GM19351 (cell line): ENCODE results near the gene MUC3A.

Experiments
- ATAC-seq: cut with Tn5 transposase; IDR thresholded peaks from one replicate; pipeline ENCODE4 v1.9.1; 2021; ENCODE audit warnings: mild to moderate bottlenecking, moderate library complexity; ENCODE audit not compliant: unreplicated experiment

Gene MUC3A

DNA sequence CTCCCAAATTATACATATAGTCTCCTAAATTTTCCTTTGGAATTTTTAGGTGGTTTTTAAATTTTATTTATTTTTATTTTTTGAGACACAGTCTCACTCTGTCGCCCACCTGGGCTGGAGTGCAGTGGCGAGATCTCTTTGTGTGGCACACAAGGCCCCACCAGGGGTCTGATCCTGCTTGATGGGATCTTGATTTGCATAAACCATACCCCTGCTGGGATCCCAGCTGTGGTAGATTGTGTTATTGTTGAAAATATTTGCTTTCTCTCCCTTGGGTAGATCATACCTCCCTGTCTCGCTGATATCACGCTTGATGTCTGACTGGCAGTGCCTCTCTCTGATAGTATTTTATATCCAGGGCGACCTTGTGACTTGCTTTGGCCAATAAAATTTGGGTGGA, 5.6 kb upstream of the MUC3A start:
- ATAC-seq = no peak

DNA sequence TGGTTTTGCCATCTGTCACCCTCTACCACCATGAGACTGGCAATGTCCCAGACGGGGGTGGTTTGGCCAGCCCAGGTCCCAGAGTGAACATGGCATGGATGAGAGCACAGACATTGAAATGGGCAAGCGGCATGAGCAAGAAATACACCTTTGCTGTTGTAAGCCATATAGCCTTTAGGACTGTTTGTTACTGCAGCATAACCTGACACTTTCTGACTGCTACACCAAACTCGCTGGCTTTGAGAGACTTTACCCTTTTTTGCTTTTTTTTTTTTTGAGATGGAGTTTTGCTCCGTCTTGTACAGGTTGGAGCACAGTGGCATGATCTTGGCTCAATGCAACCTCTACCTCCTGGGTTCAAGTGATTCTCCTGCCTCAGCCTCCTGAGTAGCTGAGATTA, 5.2 kb upstream of the MUC3A start:
- ATAC-seq = no peak

DNA sequence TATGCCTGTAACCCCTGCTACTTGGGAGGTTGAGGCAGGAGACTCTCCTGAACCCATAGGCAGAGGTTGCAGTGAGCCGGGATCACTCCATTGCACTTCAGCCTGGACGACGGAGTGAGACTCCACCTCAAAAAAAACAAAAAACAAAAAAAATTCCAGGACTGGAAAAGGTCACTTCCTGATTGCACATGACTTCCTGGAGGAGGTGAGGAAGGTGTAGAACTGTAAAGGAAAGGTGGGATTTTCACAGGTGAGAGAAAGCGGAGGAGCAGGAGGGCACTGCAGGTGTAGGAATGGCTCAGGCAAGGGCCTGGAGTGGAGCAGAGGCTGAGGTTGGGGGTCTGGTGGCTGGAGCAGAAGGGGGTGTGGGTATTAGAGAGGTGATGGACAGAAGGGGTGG, 3.2 kb upstream of the MUC3A start:
- no peak for ATAC-seq

DNA sequence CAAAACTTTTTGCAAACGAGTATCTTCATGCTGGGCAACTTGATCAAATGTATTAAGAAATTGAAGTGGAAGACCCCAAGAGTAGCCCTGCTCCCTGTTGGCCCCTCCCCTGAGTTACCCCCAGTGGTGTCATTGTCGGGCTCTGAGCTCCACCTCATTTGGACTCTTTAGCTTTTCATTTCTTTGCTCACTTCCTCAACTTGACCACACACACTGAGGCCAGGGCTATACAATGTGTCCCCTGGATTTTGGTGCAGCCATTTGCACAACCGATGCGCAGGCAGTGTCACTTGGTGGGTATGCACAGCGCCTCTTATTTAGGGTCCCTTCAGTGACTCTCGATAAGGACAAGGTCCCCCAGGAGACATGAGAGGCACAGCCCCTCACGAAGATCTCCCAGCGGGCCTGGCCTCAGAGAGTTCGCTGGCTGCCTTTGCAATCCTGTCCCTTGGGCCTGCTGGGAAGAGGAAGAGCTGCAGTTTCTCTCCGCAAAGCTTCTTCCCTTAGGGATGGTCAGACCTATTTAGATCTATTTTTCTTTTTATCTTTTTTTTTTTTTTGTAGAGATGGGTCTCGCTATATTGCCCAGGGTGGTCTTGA, 2.5 kb upstream of the MUC3A start:
- ATAC-seq = no peak

DNA sequence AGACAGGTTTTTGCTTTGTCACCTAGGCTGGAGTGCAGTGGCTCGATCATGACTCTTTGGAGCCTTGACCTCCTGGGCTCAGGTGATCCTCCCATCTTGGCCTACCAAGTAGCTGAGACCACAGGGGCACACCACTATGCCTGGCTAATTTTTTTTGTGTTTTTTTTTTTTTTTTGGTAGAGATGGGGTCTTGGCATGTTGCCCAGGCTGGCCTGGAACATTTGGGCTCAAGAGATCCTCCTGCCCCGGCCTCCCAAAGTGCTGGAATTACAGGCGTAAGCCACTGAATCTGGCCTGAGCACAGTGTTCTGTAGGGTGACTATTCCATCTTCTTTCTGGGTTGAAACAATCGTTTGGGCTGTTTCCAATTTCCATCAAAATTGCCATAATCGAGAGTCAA, 1.5 kb upstream of the MUC3A start:
- ATAC-seq = no peak

DNA sequence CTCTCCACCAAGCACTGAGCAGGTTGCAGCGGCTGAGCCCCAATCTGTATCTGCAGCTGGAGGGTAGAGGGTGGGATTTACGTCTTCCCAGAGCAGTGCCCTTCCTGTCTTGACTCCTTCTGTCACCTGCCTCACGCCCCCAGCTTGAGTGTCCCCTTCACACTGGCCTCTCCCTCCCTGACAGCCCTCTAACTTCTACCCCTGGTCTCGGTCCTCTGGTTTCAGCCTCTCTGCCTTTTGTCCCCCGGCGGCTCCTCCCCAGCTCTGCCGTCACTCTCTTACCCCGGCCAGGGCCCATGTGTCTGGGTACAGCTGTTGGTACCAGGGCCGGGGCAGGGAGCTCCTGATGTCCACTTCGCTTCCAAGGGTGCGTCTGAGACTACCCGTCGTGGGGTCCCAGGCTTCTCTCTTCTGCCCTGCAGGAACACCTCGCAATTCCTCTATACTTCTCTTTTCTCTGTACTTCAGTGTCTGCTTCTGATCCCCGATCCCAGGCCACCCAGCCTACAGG, 654 bp downstream of the MUC3A start:
- no peak for ATAC-seq

DNA sequence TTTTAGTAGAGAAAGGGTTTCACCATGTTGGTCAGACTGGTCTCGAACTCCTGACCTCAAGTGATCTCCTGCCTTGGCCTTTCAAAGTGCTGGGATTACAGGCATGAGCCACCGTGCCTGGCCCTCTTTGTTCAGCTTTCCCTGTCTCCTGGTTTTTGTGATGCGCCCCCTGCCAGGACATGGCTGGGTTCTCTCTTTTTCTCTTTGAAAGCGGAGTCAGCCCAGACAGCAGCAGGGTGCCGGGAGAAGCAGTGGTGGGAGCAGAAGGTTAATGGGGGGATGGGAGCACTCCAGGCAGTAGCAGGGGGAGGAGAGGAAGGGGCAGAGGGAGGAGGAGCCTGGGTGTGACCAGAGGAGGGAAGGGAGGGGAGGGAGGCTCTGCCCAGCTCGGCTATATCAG, 1.8 kb downstream of the MUC3A start:
- ATAC-seq = no peak

DNA sequence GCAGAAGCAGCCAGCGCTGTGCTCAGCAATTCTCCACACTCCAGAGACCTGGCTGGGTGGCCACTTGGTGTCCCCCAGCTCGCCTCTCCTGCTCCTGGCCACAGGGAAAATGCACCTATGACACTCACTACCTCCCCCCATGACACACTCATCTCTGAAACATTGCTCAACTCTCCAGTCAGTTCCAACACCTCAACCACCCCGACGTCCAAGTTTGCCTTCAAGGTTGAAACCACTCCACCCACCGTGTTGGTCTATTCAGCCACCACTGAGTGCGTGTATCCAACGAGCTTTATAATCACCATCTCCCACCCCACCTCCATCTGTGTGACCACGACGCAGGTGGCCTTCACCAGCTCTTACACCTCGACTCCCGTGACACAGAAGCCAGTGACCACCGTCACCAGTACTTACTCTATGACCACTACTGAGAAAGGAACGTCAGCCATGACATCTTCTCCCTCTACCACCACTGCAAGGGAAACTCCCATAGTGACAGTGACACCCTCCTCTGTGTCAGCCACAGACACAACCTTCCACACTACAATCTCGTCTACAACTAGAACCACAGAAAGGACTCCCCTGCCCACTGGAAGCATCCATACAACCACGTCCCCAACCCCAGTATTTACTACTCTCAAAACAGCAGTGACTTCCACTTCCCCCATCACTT, 2.7 kb downstream of the MUC3A start:
- ATAC-seq = no peak

DNA sequence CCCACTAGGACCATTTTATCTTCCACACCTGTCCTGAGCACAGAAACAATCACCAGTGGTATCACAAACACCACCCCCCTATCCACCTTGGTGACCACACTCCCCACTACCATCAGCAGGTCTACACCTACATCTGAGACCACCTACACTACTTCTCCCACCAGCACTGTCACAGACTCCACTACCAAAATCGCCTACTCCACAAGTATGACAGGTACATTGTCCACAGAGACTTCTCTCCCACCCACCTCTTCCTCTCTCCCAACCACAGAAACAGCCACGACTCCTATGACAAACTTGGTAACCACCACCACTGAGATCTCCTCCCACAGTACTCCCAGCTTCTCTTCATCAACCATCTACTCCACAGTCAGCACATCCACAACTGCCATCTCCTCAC, 3.3 kb downstream of the MUC3A start:
- ATAC-seq = no peak

DNA sequence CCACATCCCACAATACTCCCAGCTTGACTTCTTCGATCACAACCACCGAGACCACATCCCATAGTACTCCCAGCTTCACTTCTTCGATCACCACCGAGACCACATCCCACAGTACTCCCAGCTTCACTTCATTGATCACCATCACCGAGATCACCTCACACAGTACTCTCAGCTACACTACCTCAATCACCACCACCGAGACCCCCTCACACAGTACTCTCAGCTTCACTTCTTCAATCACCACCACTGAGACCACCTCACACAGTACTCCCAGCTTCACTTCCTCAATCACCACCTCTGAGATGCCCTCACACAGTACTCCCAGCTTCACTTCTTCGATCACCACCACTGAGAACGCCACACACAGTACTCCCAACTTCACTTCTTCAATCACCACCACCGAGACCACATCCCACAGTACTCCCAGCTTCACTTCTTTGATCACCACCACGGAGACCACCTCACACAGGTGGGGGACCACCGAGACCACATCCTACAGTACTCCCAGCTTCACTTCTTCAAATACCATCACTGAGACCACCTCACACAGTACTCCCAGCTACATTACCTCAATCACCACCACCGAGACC, 8.6 kb downstream of the MUC3A start:
- no peak for ATAC-seq

DNA sequence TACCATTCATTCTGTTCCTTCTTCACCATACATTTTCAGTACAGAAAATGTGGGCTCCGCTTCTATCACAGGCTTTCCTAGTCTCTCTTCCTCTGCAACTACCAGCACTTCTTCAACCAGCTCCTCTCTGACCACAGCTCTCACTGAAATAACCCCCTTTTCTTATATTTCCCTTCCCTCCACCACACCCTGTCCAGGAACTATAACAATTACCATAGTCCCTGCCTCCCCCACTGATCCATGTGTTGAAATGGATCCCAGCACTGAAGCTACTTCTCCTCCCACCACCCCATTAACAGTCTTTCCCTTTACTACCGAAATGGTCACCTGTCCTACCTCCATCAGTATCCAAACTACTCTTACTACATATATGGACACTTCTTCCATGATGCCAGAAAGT, 10.6 kb downstream of the MUC3A start:
- no peak for ATAC-seq

DNA sequence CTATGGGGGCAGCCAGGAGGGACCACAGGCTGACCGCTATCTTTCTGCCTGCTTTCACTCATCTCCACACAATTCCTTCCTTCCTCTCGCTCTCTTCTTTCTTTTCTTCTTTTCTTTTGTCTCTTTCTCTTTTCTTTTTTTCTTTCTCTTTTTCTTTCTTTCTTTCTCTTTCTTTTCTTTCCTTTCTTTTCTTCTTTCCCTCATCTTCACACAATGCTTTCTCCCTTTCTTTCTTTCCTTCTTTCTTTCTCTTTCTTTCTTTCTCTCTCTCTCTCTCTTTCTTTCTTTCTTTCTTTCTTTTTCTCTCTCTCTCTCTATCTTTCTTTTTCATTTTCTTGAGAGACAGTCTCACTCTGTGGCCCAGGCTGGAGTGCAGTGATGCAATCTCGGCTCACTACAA, 13.2 kb downstream of the MUC3A start:
- no peak for ATAC-seq

DNA sequence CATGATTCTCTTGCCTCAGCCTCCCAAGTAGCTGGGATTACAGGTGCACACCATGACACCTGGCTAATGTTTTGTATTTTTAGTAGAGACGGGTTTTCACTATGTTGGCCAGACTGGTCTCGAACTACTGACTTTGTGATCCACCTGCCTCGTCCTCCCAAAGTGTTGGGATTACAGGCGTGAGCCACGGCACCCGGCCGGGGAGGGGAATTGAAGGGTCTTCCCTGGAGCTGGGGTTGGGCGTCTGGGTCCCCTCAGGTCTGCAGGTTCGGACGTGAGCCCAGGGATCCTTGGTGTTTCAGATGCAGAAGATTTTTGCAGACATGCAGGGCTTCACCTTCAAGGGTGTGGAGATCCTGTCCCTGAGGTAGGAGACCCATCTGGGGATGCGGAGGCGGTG, 14.1 kb downstream of the MUC3A start:
- ATAC-seq = no peak

DNA sequence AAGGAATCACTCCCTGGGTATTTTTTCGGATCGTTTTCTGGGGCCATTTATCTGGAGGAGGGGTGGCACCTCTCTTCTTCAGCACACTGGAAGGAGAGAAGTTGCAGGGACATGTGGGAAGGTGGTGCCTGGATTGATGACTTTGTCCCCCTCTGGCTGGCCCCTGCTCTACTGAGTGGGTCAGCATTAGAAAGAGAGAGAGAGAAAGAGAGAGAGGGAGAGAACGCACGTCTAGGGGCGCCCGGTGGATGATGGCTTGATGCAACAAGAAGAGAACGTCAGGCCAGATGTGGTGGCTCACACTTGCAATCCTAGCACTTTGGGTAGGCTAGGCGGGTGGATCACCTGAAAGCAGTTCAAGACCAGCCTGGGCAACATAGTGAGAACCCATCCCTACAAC, 14.5 kb downstream of the MUC3A start:
- ATAC-seq = no peak

DNA sequence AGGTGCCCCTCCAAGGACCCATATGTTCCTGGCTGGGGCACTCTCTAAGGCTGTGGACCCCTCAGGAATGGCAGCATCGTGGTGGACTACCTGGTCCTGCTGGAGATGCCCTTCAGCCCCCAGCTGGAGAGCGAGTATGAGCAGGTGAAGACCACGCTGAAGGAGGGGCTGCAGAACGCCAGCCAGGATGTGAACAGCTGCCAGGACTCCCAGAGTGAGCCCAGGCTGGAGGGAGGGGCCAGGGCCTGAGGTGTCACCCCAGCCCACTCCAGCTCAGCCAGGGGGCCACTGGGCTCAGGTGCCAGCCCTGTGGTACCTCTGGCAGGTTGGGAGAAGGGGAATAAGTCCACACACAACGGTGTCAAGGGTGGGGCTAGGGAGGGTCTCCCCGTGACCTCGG, 15.3 kb downstream of the MUC3A start:
- ATAC-seq = no peak

DNA sequence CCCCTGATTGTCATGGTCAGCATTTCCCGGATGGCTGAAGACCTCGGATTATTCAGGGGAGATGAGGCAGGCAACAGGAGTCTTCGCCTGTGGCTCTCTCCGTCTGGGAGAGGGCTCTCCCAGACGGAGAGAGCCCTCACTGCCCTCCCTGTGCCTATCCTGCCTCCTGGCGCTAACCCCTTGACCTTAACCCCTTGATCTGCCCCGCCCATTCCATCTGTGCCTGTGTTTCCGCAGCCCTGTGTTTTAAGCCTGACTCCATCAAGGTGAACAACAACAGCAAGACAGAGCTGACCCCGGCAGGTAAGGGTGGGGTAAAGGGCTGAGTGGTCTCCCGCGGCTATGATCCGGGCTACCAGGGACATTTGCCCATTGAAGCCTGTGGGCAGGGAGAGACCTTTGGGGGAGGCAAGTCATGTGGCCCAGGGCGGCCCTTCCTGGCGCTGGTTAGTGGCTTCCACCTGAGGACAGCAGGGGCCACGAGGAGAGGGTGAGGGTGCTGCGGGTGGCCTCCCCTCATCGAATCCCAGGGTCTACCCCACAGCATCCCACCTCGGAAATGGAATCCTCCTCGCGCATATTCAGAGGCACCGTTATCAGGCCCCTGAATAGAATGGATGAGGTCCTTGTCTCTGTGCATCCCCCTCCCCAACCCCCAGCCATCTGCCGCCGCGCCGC, 15.8 kb downstream of the MUC3A start:
- ATAC-seq = no peak

DNA sequence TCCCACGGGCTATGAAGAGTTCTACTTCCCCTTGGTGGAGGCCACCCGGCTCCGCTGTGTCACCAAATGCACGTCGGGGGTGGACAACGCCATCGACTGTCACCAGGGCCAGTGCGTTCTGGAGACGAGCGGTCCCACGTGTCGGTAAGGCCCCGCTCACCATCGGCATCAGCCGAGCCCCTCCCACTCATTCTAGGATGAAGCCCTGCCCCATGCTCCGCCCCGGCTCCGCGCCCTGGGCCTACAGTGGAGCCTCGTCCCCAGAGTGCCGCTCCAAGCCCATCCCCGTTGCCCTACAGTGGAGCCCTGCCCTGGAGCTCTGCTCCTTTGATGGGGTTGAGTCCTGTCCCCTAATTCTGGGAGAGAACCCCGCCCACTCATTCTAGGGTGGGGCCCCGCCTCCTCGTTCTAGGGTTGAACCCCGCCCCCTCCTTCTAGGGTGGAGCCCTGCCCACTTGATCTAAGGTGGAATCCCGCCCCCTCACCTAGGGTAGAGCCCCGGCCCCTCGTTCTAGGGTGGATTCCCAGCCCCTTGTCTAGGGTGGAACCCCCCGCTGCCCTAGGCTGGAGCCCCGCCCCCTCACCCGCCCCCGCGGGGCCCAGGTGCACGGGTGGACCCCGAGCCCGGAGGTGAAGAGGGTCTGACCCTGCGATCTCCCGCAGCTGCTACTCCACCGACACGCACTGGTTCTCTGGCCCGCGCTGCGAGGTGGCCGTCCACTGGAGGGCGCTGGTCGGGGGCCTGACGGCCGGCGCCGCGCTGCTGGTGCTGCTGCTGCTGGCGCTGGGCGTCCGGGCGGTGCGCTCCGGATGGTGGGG, 16.6 kb downstream of the MUC3A start:
- peak; percentile 69 for ATAC-seq

DNA sequence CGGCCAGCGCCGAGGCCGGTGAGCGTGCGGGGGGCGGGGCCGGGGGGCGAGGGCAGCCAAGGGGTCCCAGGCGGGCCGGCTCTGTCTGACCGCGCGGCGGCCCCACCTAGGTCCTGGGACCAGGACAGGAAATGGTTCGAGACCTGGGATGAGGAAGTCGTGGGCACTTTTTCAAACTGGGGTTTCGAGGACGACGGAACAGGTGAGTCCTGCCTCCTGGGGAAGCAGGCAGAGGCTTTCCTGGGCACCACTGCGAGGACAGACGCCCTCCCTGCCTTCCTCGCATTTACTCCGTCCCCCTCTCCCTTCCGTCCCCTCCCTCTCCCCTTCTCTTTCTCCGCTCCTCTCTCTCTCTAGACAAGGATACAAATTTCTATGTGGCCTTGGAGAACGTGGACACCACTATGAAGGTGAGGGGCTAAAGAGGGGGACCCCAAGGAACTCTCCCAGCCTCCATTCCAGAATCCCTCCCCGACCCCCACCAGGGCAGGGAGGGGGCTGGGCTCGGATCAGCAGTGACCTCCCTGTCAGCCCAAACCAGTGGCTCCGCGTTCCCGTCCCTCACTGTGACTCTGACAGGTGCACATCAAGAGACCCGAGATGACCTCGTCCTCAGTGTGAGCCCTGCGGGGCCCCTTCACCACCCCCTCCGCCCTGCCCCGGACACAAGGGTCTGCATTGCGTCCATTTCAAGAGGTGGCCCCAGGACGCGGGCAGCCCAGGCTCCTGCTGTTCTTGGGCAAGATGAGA, 17.4 kb downstream of the MUC3A start:
- no peak for ATAC-seq

DNA sequence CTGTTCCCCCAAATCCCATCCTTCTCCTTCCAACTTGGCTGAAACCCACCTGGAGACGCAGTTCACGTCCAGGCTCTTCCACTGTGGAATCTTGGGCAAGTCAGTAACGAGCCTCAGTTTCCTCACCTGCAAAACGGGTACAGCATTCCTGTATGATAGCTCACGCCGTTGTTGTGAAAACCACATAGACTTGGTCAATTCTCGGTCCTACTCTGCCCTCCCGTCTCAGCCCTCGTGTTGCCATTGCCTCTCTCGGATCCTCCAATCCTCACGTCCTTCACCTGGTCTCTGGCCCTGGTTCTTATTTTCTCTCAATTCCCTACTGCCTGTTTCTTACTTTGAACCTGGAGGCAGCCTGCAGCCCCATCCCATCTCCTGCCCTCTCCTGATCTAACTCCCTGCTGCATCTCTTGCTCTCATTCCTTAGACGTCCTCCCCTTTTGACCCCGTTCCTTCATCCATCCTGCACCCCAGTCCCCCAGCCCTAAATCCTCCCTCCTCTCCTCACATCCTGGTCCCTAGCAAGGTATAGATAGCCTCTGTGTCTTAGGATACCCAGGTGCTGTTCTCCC, 18.0 kb downstream of the MUC3A start:
- no peak for ATAC-seq

DNA sequence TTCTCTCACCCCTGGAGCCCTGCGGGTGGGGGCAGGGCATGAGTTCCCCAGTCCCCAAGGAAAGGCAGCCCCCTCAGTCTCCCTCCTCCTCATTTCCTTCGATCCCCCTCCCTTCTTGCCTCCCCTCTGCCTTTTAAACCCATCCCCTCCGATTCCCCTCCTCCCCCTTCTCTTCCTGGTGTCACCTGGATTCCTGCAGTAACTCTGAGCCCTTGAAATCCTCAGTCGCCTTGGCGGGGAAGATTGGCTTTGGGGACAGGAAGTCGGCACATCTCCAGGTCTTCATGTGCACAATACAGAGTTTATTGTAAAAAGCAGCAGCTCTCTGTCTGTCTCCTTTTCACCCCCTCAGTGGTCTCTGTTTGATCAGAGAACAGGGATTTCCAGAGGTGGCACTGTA, 18.7 kb downstream of the MUC3A start:
- no peak for ATAC-seq
